GM19452 (cell line): ENCODE measurements around the gene SLC9C1.

Experiments used
- ATAC-seq: cut with Tn5 transposase; IDR thresholded peaks from one replicate; pipeline ENCODE4 v1.9.1; 2021; ENCODE audit not compliant: unreplicated experiment

Gene SLC9C1

DNA sequence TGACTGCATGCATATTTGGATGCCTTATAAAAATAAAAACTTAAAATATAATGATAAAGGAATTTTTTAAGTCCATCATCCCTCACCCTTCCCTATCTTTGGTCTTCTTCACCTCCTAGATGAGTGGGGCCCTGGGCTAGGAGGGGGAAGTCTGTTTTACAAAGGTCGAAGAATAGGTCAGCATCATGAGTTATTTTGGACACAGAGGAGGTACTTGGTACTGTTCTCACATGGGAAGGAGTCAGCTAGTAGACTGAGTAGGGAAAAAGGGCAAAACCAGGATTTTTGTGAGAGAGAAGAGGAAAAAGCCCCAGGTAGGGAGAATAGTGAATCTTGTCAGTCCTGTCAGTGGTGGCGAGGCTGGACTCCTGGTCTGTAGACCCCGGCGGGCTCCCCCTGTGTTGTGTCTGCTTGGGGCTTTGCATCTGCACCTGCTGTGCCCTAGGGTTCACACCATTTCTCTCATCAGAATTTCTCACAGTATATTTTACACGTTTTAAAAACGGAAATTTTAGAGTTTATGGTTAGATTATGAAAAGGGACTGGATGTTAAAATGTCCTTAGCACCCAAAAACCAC is 178.1 kb downstream of the SLC9C1 start:
- no peak for ATAC-seq

DNA sequence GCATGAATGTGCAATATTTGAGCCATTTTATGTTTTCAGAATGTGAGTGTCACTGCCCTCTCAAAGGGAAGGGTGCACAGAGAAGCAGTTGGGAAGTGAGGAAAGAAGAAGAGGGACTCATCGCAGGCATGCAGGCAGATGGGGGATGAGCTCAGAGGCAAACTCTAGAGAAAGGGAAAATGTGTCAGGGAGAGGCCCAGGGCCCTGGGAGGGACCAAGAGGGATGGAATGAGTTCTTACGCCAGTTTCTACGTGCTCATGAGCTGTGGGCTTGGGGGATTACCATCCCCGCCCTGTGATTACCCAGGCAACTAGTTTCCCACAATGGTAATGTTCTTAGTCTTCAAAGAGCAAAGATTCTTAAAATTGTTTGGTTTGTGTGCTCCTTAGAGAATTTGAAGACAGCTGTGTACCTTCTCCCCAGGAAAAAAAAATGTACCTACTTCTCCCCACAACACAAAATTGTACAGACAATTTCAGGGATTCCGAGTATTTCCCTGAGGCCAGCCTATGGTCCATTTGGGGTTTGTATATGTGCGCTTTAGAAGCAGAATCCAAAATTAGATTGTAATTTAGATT is 178.8 kb downstream of the SLC9C1 start:
- no peak for ATAC-seq

DNA sequence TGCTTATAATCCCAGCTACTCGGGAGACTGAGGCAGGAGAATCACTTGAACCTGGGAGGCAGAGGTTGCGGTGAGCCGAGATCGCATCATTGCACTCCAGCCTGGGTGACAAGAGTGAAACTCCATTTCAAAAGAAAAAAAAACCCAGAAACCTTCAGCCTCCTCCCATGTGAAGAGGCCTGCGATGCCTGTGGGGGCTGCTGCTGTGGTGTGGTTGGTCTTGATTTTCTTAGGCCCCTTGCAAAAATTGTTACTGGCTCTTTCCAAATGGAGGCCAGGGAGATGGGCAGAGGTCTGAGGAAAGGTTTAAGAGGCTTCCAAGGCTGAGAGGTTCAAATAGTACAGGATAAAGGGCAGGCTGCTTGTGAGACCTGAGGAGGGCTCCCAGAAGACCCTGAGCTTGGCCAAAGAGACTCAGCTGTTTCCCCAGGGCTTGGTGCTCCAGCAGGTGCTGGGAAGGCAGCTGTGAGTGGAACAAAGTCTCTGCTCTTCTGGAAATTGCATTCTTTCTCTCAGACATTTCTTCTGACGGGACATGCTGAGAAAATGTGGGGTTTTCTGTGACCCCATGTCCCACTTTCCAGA is 179.3 kb downstream of the SLC9C1 start:
- ATAC-seq: no peak

DNA sequence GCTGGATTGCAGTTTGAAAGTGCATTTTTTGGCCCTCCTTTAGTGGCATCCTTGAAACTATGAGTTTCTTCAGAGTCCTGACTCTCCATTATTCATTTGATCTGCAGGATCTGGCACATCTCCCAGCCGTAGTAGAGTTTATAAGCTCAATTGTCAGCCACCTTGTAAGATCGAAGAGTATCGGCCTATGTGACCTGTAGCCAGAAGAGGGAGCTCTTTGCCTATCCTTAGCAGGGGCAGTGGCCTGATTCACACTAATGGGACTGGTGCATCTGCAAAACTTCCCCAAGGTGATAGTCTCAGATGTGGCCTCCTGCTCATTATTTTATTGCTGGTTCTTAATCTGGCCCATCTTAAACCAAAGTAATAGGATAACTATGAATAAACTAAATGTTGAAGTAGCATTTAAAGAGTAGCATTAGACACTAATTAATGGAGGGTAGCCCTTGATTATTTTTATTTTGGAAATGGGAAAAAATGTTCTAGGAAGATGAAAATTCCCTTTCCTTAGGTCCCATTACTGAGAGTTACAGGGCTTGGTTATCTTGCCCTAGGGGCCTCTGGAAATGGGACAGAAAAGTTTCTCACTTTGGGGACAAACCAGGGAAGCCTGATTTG is 182.1 kb downstream of the SLC9C1 start:
- ATAC-seq: peak; percentile 51

DNA sequence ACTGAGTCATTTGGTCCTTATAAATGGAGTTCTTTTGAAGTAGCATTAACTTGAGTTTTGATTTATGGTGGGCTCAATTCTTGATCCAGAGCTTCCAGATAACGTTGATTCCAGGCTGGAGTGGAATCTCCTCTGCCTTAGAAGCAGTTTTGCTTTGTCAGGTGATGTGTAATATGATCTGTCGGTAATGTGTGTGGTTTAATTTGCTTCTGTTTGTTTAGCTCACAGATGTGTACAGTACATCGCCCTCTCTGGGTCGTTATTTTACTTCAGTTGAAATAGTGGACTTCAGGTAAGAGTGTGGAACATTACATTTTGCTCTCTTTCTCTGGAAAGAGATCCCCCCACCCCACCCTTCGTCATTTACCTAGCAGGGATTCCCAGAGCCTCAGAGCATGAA is 184.7 kb downstream of the SLC9C1 start:
- ATAC-seq: no peak

DNA sequence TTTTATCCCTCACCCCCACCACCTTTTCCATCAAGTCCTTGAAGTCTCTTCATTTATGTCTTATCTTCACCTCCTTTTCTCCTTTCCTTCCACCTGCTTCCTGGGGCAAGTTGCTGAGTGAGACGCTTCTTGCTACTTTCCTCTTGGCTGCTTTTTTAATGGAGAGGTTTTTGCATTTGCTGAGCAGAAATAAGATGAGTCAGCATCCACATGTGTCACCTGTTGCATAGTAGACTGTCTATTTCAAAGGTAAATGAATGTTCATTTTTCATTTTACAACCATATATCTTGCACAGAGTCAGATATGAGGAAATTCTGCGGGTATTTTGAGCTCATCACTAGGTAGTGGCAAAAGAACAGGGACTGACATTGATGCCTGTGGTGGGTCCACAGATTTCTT is 189.2 kb downstream of the SLC9C1 start:
- no peak for ATAC-seq

DNA sequence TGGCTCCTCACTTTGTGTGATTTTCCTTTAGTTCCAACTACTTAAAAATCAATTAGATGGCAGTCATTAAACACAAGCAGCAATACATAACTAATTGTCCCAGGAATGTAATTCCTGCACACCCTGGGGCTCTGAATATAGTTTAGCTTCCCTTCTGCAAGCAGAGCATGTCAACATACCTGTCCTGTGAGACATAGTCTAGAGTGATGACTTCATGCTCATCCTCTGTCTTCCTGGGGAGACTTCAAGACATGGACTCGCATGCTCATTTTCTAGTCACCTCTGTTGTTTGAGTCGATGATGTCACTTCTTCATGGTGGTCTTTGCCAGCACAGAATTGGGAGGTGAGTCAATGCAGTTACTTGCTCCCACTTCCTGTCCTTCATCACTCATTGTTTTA is 192.1 kb downstream of the SLC9C1 start:
- no peak for ATAC-seq

DNA sequence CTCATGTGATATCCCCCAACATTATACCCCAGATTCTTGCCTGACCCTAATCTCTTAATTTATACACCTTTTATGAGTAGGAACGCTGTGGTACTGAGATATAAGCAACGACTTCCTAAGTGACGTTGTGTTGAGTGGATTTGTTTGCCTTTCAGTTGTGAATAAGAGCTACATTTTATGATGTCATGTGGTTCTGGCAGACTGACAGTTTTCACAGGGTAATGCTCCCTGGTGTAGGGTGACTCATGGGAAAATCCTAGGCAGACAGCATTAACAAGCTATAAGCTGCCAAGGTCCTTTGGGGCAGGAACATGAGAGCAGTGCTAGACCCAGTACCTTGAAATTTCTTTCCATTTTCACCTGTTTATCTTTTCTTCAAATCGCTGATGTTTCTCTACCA is 196.6 kb downstream of the SLC9C1 start:
- ATAC-seq: no peak

DNA sequence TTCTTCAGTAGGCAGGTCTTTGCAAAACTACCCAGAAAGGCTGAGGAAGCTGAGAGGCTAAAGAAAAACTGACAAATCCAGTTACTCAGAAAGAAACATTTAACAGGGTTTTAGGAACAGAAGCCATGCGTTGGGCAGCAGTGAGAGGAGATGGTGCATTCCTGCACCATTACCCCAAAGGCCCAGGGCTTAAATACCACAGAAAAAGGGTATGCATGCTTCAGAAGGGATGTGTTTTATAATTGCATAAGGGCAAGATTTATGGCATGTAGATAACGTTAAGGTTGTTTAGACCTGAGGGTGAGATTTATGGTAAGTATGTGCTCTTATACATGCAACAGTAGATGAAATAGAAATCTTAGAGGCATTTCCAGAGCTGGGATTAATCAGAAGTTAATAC is 197.8 kb downstream of the SLC9C1 start:
- no peak for ATAC-seq

DNA sequence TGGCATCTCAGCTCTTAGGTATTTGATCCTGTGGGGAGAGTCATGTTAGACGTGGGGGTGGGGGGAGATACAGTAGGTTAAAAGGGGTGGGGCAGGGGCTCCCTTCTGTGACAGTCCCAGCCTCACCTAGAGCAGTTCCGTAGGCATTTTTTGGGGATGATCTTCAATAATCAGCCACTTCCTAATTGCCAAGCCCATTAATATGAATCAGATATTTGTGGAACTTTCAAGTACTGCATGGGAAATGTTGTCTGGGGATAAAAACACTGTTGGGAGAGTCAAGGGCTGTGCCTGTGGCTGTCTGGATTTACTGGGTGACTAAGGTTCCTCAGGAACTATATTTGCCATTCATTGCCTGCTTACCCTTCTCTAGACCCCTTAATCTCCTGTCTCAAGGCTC is 198.3 kb downstream of the SLC9C1 start:
- no peak for ATAC-seq

DNA sequence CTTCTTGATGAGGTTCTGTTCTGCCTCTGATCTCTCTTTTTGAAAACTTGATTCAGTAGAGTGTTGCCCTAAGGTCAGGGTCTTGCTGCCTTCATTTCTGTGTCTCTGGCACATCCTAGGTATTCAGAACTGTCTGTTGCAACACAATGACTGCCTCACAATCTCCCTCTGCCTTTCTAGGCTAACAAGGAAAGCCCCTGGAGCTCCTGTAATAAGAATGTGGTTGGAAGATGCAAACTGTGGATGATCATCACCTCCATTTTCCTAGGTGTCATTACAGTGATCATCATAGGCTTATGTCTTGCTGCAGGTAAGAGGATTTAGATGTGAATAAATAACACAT is 200.9 kb downstream of the SLC9C1 start:
- ATAC-seq: no peak

DNA sequence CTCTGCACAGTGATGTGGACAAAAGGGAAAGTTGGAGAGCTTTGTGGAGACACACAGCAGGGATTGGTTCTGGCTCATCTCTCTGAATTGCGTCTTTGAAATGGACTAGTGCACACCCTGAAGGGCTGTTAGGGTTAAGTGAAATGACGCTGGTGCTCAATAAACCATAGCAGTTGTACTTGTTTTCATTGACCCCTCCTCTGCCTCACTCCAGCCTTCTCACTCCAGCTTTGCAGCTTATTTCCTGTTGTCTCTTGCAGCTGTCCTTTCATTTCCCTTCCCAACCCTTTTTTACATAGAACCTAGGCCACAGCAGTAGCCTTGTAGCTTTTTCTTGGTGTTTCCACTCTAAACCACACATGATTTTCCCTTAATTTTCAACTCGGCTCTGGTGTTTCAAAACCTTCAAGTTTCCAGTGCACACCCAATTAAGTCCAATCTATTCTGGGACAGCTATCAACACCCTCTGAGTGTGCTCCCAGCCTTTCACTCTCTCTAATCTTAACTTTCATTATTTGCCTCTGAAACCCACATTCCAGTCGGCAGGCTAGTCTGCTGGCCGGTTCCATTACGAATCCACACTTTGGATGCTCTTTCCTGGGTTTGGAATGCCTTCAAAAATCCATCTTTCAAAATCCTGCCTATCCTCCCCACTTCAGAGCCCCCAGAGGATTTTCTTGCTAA is 201.4 kb downstream of the SLC9C1 start:
- ATAC-seq: no peak

DNA sequence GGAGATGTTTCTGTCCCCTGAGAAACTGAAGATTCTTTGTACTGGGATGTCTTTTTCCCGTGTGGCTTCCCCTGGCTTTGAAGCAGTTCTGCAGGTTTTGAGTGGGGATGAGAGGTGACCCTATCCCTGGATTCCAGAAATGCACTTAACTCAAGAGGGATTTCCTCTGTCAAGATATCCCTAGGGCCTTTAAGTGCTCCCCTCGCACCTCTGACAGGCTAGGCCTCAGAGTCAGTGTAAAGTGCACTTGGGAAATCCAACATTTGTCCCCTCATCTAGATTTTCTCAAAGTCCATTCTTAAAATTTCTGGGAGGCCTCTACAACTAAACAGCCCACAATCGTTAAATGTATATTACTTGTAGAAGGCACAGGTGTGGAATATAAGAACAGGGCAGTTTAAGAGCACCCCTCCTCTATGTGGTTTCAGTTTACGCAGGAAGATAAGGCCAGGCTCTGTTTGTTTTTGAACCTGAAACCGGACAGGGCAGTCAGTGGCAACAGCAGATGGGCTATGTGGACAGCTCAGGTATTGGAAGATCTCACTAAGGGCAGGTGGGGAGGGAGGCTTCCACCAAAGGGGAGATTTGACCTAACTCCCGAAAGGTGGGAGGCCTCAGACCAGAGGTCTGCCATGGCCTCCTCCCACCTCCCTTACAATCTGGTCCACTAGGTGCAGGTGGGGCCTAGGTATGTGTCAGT is 203.0 kb downstream of the SLC9C1 start:
- ATAC-seq: no peak
